Thoracic aorta (tissue), 2 donors: Measurements from ENCODE around the gene IL1RAP. TPM values are rescaled to one million over a fixed set of nuclear protein-coding genes. Genes with fewer than 3 reads are reported as not detected.
A peak's percentile ranks its signal among the peaks of the same experiment; 100 is the strongest.
"Not testable (repeated sequence)": the region's sequence is repeated elsewhere in the genome, so short reads cannot be mapped to it uniquely, and the experiment has no call there.

ENCODE experiments used
- ATAC-seq: fragments of 150-250 bp; one replicate; pipeline ENCODE4 v1.8.0; 2017; ENCODE audit warnings: low read depth; ENCODE audit not compliant: insufficient number of reproducible peaks, low FRiP score
- DNase-seq: peaks from one replicate; pipeline ENCODE4 v3.0.0-alpha.2; 2020; ENCODE audit warnings: low spot score
- H3K27ac ChIP-seq, 2 donors: fragments of 200-600 bp; sonication (generic); 1 replicate in 1 of 2; 2 replicates in 1 of 2; pipeline ENCODE4 v1.5.1; 2016; ENCODE audit warnings: mild to moderate bottlenecking in 2 of 2, moderate library complexity in 2 of 2
- H3K27me3 ChIP-seq: fragments of 200-600 bp; sonication (generic); replicated peaks from 2 replicates; pipeline ENCODE4 v1.6.0; 2016; ENCODE audit warnings: mild to moderate bottlenecking; ENCODE audit not compliant: insufficient read depth
- H3K36me3 ChIP-seq: fragments of 200-600 bp; sonication (generic); one replicate; pipeline ENCODE4 v1.5.1; 2016
- H3K4me1 ChIP-seq, 2 donors: fragments of 200-600 bp; sonication (generic); 1 replicate in 1 of 2; 2 replicates in 1 of 2; pipeline versions ENCODE4 v1.5.1 to v1.6.0; 2016; ENCODE audit warnings: low read depth in 2 of 2, mild to moderate bottlenecking in 1 of 2; ENCODE audit not compliant: control insufficient read depth in 1 of 2
- H3K4me3 ChIP-seq: fragments of 200-600 bp; sonication (generic); 2 replicates; pipeline ENCODE4 v1.5.1; 2016; ENCODE audit warnings: mild to moderate bottlenecking
- H3K9me3 ChIP-seq: fragments of 200-600 bp; sonication (generic); 2 replicates; pipeline ENCODE4 v1.5.1; 2016
- CTCF ChIP-seq: fragments of 200-600 bp; sonication (generic); IDR thresholded peaks from one replicate; pipeline ENCODE4 v1.5.1; 2019; ENCODE audit warnings: antibody characterized with exemption
- total RNA-seq, 2 donors: library from RNA; depleted of rRNA; stranded (reverse); fragments of >200 nt; gene quantifications; one replicate each; pipeline versions ENCODE4 v1.1.0 to v1.2.3, GENCODE V29; 2016

IL1RAP gene
- 10 to 100 TPM; 19.8 to 32.9 TPM for total RNA-seq

- peak within 1 kb of the TSS; percentile 93 for H3K4me3 ChIP-seq
- no peaks in the 10 kb centered on the region for H3K9me3 ChIP-seq
- H3K27me3 ChIP-seq = no peaks in the 10 kb centered on the region
- ATAC-seq (peak; percentile 86), DNase-seq (peak; percentile 47)
- H3K27ac ChIP-seq = peak within 1 kb of the TSS; percentile 64 to 74
- no peaks in the 10 kb centered on the region for H3K36me3 ChIP-seq
- TF ChIP-seq CTCF = peak; percentile 77
- peaks cover 0 to 5% of the 10 kb centered on the region in 2 donors for H3K4me1 ChIP-seq
These were observed at the start of gene IL1RAP for GRCh38 chr3:190513409-190514370. Gene IL1RAP (plus strand): TSS chr3:190514085. CDS start chr3:190564290, 50,205 bp downstream.

- DNase-seq (no peak), ATAC-seq (no peak)
- no peaks in the 10 kb centered on the region for H3K4me1 ChIP-seq
- no peak overlapping the region for H3K4me3 ChIP-seq
- H3K27ac ChIP-seq = no peak overlapping the region
- no peak for TF ChIP-seq CTCF
- H3K9me3 ChIP-seq = no peaks in the 10 kb centered on the region
- no peaks in the 10 kb centered on the region for H3K27me3 ChIP-seq
- H3K36me3 ChIP-seq = no peaks in the 10 kb centered on the region
These were observed 46.0 kb upstream of the IL1RAP start for GRCh38 chr3:190467922-190468321.

GRCh38 chr3:190473261-190473660 is 40.6 kb upstream of the IL1RAP start:
- not testable (repeated sequence) for DNase-seq, H3K4me1 ChIP-seq, H3K27me3 ChIP-seq, H3K9me3 ChIP-seq, ATAC-seq, H3K4me3 ChIP-seq, H3K36me3 ChIP-seq, H3K27ac ChIP-seq

- TF ChIP-seq CTCF = no peak
- no peak for ATAC-seq
- H3K36me3 ChIP-seq = no peaks in the 10 kb centered on the region
These were observed 32.1 kb upstream of the IL1RAP start for GRCh38 chr3:190481779-190482178.

GRCh38 chr3:190485830-190486532 is 27.9 kb upstream of the IL1RAP start:
- Histone ChIP-seq H3K27ac (no peak overlapping the region), H3K4me3 (no peak overlapping the region), H3K9me3 (no peaks in the 10 kb centered on the region), H3K27me3 (no peaks in the 10 kb centered on the region), H3K4me1 (no peaks in the 10 kb centered on the region), H3K36me3 (no peaks in the 10 kb centered on the region)
- ATAC-seq (no peak), DNase-seq (no peak)
- no peak for TF ChIP-seq CTCF

More at GRCh38 chr3:190481779-190482178, 32.1 kb upstream of the IL1RAP start:
- Histone ChIP-seq H3K4me3 (no peak overlapping the region), H3K9me3 (no peaks in the 10 kb centered on the region), H3K27ac (no peak overlapping the region), H3K27me3 (no peaks in the 10 kb centered on the region), H3K4me1 (no peaks in the 10 kb centered on the region)
- no peak for DNase-seq
